NCI-H510A (cell line): ENCODE measurements around the gene ENC1.

Experiments
- DNase-seq: peaks from one replicate; lab custom pipeline; 2025; lab: John Stamatoyannopoulos, UW

ENC1 gene

DNA sequence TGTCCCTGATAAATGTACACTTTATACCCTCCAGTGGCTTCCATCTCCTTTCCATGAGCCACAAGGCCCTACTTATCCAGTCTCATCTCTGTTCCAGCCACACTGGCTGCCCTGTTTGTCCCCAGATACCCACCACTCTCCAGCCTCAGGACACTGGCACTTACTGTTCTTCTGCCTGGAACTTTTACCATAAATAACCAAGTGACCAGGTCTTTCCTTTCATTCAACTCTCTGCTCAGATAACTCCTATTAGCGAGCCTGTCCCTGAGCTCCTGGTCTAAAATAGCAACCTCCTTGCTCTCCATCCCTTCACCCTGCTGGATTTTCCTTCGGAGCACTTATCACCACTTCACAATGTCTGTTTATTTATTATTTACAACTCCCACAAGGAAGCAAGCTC, 16.6 kb upstream of the ENC1 start:
- no peak for DNase-seq

DNA sequence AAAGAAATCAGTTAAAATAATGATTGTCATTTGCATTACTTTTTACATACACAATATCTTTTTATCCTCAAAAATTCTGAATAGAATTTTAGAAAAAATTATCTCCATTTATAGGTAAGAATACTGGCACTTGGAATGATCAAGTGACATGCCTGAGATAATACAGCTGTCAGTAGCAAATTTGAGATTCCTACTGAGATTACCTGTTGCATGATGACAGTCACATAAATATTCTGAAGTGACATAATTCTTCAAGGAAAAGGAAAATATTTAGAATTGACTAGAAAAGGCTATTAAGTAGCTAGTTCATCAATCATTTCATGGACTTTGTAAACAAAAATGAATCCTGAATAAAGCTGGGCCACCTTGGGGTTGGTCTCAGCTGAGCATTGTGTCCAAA, 15.2 kb upstream of the ENC1 start:
- no peak for DNase-seq

DNA sequence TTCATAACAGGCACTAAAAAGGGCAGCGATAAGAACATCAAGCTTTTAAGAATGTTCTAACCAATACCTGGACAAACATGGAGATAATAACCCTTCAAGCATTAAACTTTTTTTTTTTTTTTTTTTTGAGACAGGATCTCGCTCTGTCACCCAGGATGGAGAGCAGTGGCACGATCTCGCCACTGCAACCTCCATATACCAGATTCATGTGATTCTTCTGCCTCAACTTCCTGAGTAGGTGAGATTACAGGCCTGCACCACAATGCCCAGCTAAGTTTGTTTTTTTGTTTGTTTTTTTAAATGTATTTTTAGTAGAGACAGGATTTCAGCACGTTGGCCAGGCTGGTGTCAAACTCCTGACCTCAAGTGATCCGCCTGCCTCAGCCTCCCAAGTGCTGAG, 14.7 kb upstream of the ENC1 start:
- no peak for DNase-seq

DNA sequence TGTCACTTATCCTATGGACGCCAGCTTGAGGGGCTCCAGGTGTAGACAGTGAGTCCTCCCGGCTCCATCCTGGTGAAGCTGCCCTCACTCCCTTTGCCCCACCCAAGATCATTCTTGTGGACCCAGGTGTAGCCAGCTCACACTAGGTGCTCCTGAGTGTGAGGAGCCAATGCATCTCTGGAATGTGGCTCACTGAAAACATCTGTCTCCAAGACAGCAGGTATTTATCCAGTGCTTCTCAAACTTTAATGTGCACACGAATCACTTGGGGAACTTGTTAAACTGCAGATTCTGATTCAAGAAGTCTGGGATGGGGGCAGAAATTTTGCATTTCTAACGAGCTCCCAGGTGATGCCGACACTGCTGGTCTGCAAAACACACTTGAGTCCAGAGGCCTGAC, 13.5 kb upstream of the ENC1 start:
- no peak for DNase-seq

DNA sequence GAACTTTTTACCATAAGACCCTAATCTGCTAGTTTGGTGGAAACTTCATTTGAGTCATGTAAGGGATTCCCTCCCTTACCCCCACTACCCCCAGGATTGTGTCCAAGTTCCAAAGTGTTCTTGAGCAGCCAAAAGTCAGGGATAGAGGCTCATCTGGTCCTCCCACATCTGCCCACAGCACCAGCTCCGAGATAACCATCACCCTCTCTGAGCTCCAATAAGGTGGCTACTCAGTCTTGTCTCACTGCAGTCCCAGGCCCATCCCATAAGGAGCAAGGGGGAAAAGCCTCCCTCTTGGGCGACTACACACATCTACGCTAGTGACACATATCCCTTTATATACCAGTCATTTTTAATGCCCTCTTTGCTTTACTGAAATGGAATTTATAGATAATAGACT, 12.0 kb upstream of the ENC1 start:
- DNase-seq = no peak

DNA sequence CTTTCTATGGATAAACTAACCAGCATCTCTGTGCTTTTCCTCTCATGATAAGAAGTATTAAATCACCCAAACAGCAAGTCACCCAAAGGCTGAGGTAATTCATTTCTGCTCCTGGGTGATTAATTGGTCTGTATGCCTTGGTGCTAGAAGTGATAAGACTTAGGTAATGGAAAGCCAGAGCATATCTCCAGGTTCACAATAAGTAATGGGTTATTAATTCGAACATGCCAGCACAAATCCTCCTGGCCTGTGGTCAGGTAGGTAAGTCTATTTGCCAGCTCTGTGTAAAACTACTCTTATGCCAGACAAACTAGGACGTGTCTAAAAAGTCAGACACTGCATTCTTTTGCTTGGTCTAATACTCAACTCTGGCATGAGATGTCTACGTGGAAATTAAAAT, 11.2 kb upstream of the ENC1 start:
- no peak for DNase-seq

DNA sequence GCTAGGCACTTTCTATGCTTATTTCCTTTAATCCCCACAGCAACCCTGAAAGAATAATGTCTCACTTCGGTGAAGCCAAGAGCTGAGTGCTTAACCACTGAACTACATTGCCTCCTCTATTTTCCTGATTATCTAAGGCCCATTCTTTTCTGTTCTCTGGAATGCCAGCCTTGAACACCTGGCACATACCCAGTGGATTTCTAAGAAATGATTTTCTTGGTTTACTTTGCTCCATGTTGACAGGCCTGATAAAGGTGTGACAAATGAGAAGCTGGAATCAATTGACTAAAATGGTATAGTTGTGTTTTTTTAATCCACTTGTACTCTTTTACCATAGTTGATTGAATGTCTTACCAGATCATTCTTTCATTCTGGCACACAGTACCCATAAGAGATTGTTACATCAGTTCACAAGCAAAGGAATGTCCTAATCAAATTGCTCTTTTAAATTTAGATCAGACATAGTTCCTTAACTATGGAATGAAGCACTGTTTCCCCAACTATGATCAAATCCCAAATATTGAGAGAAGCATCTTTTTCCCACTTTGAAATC, 9.0 kb upstream of the ENC1 start:
- DNase-seq = no peak

DNA sequence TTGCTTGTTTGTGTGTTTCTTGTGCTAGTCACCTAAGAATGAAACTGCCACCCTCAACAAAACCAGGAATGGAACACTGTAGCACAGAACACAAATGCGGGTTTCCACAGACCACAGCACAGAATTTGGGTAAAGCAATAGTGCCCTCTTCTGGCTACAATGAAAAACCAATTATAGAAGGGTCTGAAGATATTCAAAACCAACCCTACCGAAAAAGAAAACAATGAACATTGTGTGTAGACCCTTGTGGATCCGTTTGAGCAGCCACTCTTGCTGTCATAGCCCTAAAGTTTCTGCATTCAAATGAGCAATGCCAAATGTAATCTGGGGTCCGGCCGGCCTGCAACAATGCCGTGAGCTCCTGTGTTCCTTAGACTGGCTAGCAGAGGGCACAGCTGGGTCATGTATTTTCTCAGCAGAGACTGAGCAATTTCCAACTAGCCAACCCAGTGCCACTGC, 8.3 kb upstream of the ENC1 start:
- DNase-seq = peak; percentile 1

DNA sequence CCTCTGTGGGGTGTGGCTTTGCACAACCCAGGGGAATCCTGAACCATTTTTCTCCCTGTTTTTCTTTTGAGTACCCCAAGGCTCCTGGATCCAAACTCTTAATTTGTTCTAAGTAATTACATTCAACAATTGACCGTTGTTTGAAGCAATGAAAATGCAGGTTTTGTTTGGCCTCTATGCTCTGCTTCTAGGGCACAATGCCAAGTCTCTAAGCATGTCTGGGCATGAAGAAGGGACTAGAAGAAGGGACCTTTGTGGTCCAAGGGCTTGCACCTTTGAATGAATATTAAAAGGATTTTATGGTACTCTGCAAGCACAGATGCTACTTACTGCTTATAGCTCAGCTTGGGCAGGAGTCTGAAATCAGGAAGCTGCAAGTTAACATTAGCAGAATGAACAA, 6.6 kb upstream of the ENC1 start:
- peak; percentile 33 for DNase-seq

DNA sequence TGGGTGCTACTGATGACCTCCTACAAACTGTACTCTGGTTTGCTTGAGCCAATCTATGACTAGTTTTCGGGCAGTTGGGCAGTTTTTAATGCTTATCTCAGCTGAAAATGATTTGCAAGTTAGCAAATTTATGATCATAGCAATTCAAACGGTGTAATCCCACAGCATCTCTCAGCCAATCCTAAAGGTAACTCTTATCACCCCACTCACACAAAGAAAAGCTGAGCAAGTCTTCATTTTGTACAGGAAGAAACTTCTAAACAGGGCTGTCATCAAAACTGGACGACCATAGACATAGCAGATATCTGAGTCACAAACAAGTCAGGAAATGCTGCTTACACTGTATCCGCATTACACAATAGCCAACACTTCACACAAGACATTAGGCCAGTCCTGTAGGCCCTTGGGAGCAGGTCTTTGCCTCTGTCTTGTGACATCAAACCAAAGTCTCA, 2.6 kb upstream of the ENC1 start:
- no peak for DNase-seq

DNA sequence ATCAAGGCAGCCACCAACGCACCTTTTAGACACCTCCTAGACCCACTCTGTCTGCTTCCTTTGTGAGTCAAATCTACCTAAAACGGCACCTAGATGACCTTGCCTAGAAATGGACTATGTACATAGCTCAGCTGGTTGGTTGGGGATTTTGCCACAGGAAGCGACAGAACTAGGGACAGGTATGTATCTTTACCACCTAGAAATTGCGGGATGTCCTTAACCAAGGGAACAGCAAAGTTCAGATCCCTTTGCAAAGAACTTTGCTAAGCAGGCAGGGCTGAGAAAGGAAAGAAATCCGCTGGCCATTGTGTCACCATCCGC, 2.0 kb upstream of the ENC1 start:
- no peak for DNase-seq

DNA sequence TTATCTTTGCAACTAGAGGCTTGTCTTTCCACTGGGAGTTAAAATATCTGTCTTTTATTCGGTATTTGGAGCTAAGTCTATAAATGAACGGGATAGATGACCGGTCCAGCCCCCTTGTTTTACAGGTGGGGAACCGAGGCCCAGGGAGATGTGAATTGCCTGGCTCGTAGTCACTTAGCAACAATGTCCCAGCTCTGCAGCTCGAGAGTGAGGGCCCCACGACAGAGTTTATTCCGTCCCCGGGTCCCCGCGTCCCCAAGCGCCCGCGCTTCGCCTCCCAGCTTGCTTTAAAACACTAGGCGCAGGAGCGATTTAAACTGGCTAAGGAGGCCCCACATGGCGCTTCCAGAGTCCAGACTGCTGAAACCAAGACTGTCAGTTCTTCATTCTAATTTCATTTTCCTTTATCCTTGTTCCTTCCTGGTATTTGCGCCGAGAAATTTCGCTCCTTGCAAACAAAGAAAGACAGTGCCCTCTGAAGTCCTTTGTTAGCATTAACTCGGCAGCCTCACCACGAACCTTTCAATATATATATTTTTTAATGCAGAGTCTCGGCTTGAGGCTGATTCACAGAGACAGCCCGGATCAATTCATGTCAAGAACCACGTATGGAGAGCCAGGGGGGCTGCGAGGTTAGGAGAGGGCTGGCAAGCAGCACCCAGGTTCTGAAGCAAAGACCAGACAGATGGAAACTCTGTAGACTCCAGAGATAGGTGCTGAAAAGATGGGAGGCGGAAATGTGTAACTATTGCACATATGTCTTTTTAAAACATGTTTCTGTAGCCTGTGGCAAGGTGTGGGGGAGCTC, 1.4 kb upstream of the ENC1 start:
- DNase-seq = peak; percentile 4

DNA sequence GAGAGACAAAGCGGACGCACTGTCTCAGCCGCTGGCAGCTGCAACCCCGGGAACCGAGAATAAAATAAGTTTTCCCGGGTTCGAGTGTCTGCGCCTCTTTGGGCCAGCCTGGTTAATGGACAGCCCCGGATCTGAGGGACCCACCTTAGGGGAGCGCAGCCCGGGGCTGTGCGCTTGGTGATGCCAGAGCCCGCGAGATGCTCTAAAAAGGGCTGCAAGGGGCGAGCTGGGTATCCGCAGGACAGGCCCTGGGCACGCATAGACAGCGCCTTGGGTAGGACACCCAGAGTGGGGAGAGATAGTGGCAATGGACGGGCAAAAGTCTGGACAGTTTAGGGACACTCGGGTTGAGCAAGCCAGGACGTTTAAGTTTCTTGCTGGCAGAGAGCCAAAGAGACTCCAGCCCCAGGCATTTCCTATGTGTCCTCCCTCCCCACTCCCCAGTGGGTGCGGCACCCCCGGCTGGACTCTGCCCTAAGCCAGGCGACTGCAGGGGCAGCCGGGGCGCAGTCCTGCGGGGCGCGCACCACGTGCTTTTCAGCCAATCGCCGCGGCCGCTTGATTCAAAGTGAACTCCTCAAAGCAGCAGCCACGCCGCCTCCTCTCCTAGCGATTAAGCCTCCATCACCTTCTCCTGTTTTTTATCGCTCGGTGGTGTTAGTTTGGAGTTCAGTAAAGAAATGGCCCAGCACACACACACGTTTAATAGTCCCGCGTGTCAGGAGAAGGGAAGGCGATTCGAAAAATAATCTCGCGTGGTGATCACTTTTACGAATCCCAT, 616 bp upstream of the ENC1 start:
- DNase-seq = peak; percentile 22

DNA sequence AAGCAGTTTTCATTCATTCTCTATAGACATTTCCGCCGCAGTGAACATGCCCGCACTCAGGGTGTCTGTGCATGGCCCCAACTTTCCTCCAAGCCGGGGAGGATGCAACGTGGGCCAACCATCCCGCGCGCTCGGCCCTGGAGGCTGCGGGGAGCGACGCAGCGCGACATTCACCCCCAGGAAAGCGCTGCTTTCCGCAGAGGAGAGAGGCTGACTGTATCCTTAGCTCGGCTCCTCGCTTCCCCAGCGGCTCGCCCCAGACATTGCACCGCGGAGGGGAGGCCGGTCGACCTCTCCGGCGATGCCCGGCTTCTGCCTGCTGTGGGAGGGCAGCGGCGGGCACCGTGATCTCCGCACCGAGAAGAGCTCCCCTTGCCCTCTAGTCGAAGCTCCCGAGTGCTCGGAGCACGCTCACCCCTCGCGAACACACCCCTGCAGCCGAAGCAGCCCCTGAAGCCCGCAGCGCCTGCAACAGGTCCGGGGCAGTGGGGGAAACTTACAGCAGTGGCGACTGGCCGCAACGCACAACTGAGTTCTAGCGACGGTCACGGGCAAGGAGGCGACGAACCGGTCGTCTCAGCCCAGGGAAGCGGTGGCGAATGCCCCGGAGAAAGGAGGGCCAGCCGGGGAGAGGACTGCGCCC, 600 bp downstream of the ENC1 start:
- DNase-seq = peak; percentile 24

DNA sequence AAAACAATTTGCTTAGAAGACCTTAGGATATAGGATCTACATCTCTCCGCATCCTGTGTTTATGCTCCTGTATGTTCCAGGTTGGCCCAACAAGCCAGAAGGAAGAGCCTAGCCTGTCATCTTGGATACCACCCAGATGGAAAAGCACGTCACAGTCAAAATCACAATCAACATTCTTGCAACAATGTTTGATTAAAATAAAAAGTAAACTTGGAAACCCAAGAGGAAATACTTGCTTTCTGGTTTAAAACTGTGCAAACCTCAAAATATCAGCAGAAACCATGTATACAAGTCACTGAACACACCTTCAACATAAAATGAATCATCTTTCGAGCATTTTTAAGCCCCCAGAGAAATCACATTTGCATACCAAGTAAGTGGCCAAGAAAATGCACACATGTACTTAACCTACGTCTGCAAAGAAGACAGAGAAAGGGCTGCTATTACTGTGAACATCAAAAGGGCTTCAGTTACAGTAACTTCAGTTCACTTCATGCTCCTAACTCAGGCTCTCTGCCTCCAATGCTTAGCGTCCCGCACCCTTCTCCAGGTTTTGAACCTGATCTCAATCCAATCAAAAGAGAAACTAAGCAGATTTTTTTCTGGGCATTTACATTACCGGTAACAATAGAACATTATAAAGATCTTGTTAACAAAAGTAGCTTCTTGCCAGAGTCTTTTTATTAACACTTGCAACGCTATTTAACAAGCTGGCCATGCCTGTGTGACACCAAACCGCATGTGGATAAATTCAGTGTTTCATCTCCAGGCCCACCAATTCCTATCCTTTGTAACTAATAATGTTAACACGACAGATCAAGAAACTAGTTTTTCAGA, 1.3 kb downstream of the ENC1 start:
- DNase-seq = no peak

DNA sequence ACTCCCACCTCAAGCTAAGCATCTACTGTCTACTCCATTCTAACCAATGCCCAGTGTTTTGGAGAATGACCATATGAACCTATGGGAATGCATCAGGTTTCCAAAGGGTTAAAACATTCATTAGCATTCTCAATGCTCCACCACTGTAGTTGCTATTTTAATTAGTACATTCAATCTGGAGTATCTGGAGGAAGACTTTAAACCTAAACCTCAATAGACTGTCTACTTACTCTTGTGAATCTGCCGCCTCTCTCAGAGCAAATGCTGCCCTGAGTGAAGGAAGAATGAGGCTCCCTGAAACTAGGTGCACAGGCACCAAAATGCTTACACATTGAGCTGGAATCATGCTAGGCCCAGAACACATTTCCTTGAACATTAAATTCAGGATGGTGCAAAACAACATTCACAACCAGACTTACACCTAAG, 2.0 kb downstream of the ENC1 start:
- no peak for DNase-seq

DNA sequence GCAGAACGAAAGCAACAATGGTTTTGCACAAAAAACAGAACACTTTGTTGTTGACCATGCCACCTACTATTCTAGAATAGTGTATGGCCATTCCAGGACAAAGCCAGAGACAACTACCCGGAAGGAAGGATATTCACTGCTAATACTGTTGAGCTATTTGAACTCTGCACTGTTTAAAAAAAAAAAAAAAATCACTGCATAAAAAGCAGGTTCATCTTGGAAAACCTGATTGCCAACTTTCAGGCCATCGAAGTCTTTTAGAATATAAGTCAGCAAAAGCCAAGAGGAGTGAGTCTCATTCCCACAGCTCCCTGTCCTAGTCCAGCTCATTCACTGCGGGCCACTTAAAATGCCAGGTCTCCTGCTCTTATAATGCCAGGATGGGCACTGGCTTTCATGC, 4.0 kb downstream of the ENC1 start:
- no peak for DNase-seq

DNA sequence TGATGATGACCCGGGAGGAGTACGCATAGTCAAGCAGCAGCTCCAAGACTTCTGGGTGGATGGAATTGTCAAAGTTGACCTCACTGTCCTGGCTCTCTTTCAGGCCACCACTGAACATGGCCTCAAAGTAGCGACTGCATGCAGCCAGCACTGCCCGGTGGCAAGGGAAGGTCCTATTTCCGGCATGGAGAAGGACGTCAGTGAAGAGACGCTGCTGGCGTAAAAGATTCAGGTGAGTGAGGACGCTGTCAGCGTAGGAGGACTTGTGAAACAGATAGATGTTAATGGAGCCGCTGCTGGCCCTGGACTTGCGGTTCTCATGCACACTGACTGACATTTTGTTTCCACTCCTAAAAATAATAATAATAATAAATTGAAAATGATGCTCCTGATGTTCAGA, 4.4 kb downstream of the ENC1 start:
- no peak for DNase-seq

DNA sequence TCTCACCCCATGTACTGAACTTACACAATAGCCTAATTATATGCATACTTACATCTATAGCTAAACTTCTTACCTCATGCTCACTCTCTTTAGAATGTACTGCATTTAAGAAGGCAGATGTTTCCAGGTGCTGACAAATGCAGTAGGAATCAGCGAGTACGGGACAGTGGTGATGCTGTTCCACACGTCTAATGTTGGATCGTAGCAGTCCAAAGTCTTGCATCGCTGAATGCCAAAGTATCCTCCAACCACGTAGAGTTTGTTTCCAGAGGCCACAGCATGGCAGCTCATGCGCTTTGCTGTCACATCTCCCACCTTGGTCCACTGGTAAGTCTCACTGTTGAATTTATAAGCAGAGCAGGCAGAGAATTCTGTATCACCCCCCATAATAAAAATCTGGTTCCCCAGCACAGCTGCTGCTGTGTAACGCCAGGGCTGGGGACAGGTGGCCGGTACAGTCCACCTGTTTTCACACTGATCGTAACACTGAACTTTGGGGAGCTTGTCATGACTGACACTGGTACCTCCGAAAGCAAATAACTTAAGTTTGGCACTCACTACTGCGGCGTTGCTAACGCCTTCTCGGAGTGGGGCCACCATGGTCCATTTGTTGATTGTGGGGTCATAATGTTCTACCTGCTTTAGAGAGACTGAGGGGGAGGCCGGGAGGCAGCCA, 5.8 kb downstream of the ENC1 start:
- DNase-seq = no peak

DNA sequence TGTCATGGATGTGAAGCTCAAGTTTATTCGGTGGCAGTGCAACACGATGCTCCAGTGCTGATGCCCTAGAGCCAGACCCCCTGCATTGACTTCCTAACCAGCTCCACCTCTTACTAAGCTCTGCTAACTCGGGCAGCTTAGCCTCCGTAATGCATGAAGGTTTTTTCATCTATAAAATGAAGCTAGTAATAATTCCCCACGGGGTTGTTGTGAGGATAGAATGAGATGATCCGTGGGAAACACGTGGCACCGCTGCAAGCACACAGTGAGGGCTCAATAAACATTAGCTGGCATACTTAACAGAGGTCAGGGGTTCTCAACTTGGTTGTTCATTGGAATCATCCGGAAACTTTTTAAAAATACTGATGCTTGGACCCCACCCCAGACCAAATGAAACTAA, 6.8 kb downstream of the ENC1 start:
- DNase-seq = no peak

DNA sequence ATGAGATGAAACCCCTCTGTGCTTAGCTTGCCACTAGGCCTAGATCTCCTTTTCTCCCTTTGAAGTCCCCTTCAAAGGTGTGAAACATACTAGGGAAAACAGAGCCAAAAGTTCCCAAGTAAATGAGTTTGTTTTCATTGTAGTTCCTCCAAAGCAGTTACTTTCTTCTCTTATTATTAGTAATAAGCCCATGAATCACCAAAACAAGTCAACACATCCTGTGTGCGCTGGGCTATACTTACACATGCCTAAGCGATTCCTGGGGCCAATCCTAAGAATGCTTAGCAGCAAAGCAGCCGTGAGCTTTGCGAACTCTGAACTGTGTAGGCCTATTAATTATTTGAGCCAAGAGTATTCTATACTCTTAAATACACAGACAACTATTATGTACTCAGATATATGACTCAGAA, 7.6 kb downstream of the ENC1 start:
- no peak for DNase-seq
